Calu3 (cell line): Measurements from ENCODE around the gene AGMAT. TPM values are rescaled to one million over a fixed set of nuclear protein-coding genes. Genes with fewer than 3 reads are reported as not detected.
"Not testable (repeated sequence)": the region's sequence is repeated elsewhere in the genome, so short reads cannot be mapped to it uniquely, and the experiment has no call there.

ENCODE experiments used
- BruUV-seq: library from RNA; stranded (reverse); fragments of 400-500 nt; replicated peaks from 2 replicates; lab custom pipeline; 2021; lab: Mats Ljungman, UMichigan
- CTCF ChIA-PET: fragments of 300-600 bp; sonication (Branson Sonifier 250); formaldehyde crosslinking; loops from one replicate; lab custom pipeline; 2022; ENCODE audit warnings: antibody characterized with exemption; lab: Charles Lee
- DNase-seq: peaks from one replicate; pipeline ENCODE4 v3.0.0; 2022
- H3K27ac Mint-ChIP-seq: one replicate; pipeline ENCODE4 v1.8.0; 2022; ENCODE audit warnings: mixed read lengths; ENCODE audit not compliant: unreplicated experiment
- H3K27me3 Mint-ChIP-seq: one replicate; pipeline ENCODE4 v1.8.0; 2022; ENCODE audit warnings: mixed read lengths; ENCODE audit not compliant: unreplicated experiment
- H3K36me3 Mint-ChIP-seq: one replicate; pipeline ENCODE4 v1.8.0; 2022; ENCODE audit warnings: mild to moderate bottlenecking, moderate library complexity, mixed read lengths; ENCODE audit not compliant: insufficient read depth, unreplicated experiment
- H3K4me1 Mint-ChIP-seq: one replicate; pipeline ENCODE4 v1.8.0; 2022; ENCODE audit warnings: mild to moderate bottlenecking, low read depth, mixed read lengths; ENCODE audit not compliant: unreplicated experiment
- H3K4me3 Mint-ChIP-seq: one replicate; pipeline ENCODE4 v1.8.0; 2022; ENCODE audit warnings: mild to moderate bottlenecking, low read depth, moderate library complexity, mixed read lengths; ENCODE audit not compliant: unreplicated experiment
- H3K9me3 Mint-ChIP-seq: one replicate; pipeline ENCODE4 v1.8.0; 2022; ENCODE audit warnings: low read depth, mixed read lengths; ENCODE audit not compliant: unreplicated experiment
- CTCF ChIP-seq: fragments of 200-600 bp; IDR thresholded peaks from one replicate; pipeline ENCODE4 v1.8.0; 2022; ENCODE audit warnings: antibody characterized with exemption; ENCODE audit not compliant: unreplicated experiment
- intact Hi-C: fragments of 100-400 bp; cut with micrococcal nuclease; formaldehyde crosslinking; loops from one replicate; pipeline ENCODE4 v1.10.0; 2022; ENCODE audit not compliant: unreplicated experiment
- total RNA-seq: library from RNA; stranded (reverse); gene quantifications from 2 replicates; pipeline ENCODE4 v1.2.3, GENCODE V29; 2022

The AGMAT gene
- total RNA-seq, 1 experiment from 2014 or later = 2.5 TPM

- CTCF ChIA-PET = no interaction called here
- no TSS peak for BruUV-seq
- no peak for TF ChIP-seq CTCF
- intact Hi-C loops = loop anchor here (5.0 kb wide), 1 partner anchor 89 kb away; the partner anchor contains the start of gene DNAJC16
- H3K9me3 Mint-ChIP-seq = no peaks in the 10 kb centered on the region
- peaks cover 33% of the 10 kb centered on the region for H3K36me3 Mint-ChIP-seq
- no peak for DNase-seq
- H3K27ac Mint-ChIP-seq = peak overlapping the region; percentile 77
- H3K4me3 Mint-ChIP-seq = peak overlapping the region; percentile 63
- peaks cover 9% of the 10 kb centered on the region for H3K4me1 Mint-ChIP-seq
- H3K27me3 Mint-ChIP-seq = no peaks in the 10 kb centered on the region
These were observed 31.7 kb upstream of the AGMAT start for GRCh38 chr1:15616373-15617172.

- Mint-ChIP-seq H3K27me3 (no peaks in the 10 kb centered on the region), H3K36me3 (no peaks in the 10 kb centered on the region), H3K27ac (no peak overlapping the region), H3K4me3 (no peak overlapping the region), H3K4me1 (no peaks in the 10 kb centered on the region), H3K9me3 (no peaks in the 10 kb centered on the region)
- DNase-seq = no peak
- no TSS peak for BruUV-seq
- intact Hi-C loops = no loop called here
- TF ChIP-seq CTCF = no peak
- CTCF ChIA-PET = no interaction called here
These were observed 25.3 kb upstream of the AGMAT start for GRCh38 chr1:15610167-15610566.

- H3K27ac Mint-ChIP-seq = no peak overlapping the region
- no TSS peak for BruUV-seq
- no peaks in the 10 kb centered on the region for H3K9me3 Mint-ChIP-seq
- no peaks in the 10 kb centered on the region for H3K27me3 Mint-ChIP-seq
- no peak overlapping the region for H3K4me3 Mint-ChIP-seq
- TF ChIP-seq CTCF = no peak
- H3K36me3 Mint-ChIP-seq = no peaks in the 10 kb centered on the region
- DNase-seq = no peak
- intact Hi-C loops = no loop called here
- CTCF ChIA-PET = no interaction called here
- H3K4me1 Mint-ChIP-seq = no peaks in the 10 kb centered on the region
These were observed 24.8 kb upstream of the AGMAT start for GRCh38 chr1:15609631-15610030.

- intact Hi-C loops = no loop called here
- CTCF ChIA-PET = interaction anchor here (0.7 kb wide), 1 partner anchor 191 kb away, joined by 3 read pairs; no protein-coding TSS in a partner anchor
- Mint-ChIP-seq H3K9me3 (no peaks in the 10 kb centered on the region), H3K36me3 (peaks cover 18% of the 10 kb centered on the region), H3K4me3 (no peak overlapping the region), H3K27me3 (no peaks in the 10 kb centered on the region), H3K27ac (no peak overlapping the region), H3K4me1 (no peaks in the 10 kb centered on the region)
- DNase-seq = no peak
- BruUV-seq = no TSS peak
- TF ChIP-seq CTCF = no peak
These were observed 20.8 kb upstream of the AGMAT start for GRCh38 chr1:15605398-15606383.

- H3K27me3 Mint-ChIP-seq, BruUV-seq, H3K9me3 Mint-ChIP-seq, intact Hi-C loops, H3K4me1 Mint-ChIP-seq, H3K27ac Mint-ChIP-seq, CTCF ChIA-PET, H3K4me3 Mint-ChIP-seq, DNase-seq: not testable (repeated sequence)
- peaks cover 18% of the 10 kb centered on the region for H3K36me3 Mint-ChIP-seq
These were observed 19.5 kb upstream of the AGMAT start for GRCh38 chr1:15604400-15604799.

GRCh38 chr1:15603966-15604282 lies 19.1 kb upstream of the AGMAT start:
- DNase-seq, H3K27me3 Mint-ChIP-seq, BruUV-seq, H3K9me3 Mint-ChIP-seq, intact Hi-C loops, H3K4me1 Mint-ChIP-seq: not testable (repeated sequence)
- H3K36me3 Mint-ChIP-seq = peaks cover 18% of the 10 kb centered on the region
- CTCF ChIA-PET = interaction anchor here (0.9 to 1.4 kb wide), 2 partner anchors 15 to 25 kb away, joined by 3 to 4 read pairs; no protein-coding TSS in a partner anchor
- H3K27ac Mint-ChIP-seq = peak overlapping the region; percentile 90
- peak overlapping the region; percentile 79 for H3K4me3 Mint-ChIP-seq
